HG02943 (cell line): ENCODE data around the gene PHOX2B.
"Not testable (repeated sequence)": the region's sequence is repeated elsewhere in the genome, so short reads cannot be mapped to it uniquely, and the experiment has no call there.

ENCODE experiments used
- ATAC-seq: cut with Tn5 transposase; IDR thresholded peaks from one replicate; pipeline ENCODE4 v1.9.1; 2021; ENCODE audit warnings: mild to moderate bottlenecking, low read depth, moderate library complexity; ENCODE audit not compliant: unreplicated experiment

PHOX2B gene

GRCh38 chr4:41749631-41750039, 1.1 kb upstream of the PHOX2B start:
- ATAC-seq: no peak

- no peak for ATAC-seq
These were observed 403 bp downstream of the PHOX2B start for GRCh38 chr4:41748074-41748570.

- ATAC-seq: no peak
These were observed 1.1 kb downstream of the PHOX2B start for GRCh38 chr4:41747230-41748055.

- no peak for ATAC-seq
These were observed 1.9 kb downstream of the PHOX2B start for GRCh38 chr4:41746440-41747229.

DNA sequence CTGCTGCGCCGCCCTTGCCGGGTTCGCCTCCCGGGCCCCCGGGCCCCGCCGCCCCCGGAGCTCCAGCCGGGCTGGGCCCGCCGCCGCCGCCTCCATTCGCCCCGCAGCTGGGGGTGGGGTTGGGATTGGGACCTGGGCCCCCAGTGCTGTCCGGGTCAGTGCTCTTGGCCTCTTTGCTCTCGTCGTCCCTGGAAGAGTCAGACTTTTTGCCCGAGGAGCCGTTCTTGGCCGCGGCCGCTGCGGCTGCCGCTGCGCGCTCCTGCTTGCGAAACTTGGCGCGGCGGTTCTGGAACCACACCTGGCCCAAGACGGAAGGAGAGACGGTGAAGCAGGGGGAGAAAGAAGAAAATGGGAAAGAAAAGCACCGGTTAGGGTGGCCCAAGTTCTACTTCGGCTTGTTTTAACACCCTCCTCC, 2.5 kb downstream of the PHOX2B start:
- no peak for ATAC-seq

DNA sequence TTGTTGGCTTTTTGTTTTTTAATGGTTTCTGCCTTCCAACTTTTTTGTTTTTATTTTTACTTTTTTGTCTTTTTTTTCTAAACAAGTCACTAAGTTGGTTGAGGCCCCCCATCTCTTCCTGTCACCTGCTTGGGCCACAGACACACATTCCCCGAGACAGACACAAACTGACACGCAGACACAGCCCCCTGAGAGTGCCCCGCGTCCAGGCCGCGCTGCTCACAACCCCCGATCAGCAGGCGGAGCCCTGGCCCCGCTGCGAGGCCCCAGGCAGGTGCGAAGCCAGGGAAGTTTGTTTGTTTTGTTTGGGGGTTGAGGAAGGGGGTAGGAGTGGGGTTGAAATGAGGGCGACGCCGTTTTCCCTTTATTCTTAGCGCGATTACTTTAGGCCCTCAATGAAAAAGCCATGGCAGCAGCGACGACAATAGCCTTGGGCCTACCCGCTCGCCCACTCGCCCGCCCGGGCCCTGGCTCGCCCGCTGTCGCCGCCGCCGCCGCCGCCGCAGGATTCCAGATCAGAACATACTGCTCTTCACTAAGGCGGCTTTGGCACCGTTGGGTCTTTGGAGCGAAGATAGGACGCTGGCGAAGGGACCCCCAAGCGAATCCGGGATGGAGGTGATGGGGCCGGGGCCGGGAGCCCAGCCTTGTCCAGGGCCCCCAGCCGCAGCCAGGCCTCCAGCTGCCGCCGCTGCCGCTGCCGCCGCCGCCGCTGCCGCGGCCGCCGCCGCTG, 3.1 kb downstream of the PHOX2B start:
- no peak for ATAC-seq

DNA sequence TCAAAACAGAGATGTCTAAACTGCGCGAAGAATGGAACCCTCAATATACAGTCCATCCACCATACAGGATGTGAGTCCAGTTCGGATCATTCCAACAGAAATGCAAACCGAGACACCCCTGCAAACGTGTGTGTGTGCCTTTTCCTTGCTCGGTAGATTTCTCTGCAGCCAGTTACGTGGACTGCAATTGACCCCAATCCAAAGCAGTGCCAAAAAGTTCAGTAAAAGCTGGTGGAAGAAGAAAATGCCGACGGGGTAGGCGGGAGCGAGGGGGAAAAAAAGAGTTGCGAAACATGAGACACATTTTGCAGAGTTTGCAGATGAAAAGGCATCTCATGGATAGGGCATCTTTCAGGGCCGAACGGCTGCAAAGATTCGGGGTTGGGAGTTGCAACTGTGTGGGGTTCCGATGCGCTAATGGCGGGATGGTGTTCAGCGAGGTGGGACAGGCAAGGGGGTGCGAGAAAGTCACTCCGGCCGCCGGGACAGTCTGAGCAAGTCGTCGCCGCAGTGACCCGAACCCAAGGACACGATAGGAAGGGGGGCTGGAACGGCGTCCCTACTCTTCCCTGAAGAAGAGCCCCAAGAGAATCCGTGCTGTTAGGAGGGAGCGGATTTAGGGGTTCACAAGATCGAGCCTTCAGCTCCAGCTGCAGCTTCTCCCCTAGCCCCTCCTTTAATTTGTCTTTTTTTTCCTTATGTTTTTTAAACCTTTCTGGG, 3.8 kb downstream of the PHOX2B start:
- ATAC-seq: no peak

- no peak for ATAC-seq
These were observed 7.2 kb downstream of the PHOX2B start for GRCh38 chr4:41741354-41741753.

- not testable (repeated sequence) for ATAC-seq
These were observed 11.0 kb downstream of the PHOX2B start for GRCh38 chr4:41737491-41737890.

- no peak for ATAC-seq
These were observed 14.2 kb downstream of the PHOX2B start for GRCh38 chr4:41734371-41734770.

DNA sequence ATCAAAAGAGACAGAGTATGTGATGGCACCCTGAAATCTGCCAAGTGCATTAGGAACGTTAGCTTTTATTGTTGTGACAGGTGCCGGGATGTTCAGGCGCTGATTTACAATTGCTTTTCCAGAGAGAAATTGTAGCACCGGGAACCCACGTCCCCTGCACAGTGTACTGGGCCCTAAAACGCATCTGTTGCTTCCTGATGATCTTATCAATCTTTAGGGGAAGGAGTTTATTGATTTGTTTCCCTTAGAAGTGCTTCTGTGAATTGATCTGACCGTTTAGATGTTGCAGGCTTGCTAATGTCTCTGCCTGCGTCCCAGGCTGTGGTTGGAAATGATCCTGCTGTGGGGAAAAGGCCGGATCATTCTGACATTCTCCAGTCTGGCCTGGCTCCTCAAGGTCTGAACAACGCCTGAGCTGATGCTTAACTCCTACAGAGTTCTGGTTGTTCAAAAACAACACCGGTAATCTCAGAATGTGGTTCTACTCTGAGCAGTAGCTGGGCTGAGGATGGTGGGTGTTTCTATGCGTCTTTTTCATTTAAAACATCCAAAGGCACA, 16.9 kb downstream of the PHOX2B start:
- ATAC-seq: no peak

- ATAC-seq: no peak
These were observed 20.0 kb downstream of the PHOX2B start for GRCh38 chr4:41728573-41728913.

- no peak for ATAC-seq
These were observed 20.5 kb downstream of the PHOX2B start for GRCh38 chr4:41727861-41728572.

- no peak for ATAC-seq
These were observed 23.3 kb downstream of the PHOX2B start for GRCh38 chr4:41725254-41725653.

GRCh38 chr4:41723286-41723685, 25.2 kb downstream of the PHOX2B start:
- ATAC-seq: no peak

GRCh38 chr4:41722181-41722580, 26.3 kb downstream of the PHOX2B start:
- ATAC-seq: no peak

GRCh38 chr4:41719417-41719816, 29.1 kb downstream of the PHOX2B start:
- no peak for ATAC-seq

- no peak for ATAC-seq
These were observed 29.6 kb downstream of the PHOX2B start for GRCh38 chr4:41718907-41719306.

GRCh38 chr4:41715155-41715554, 33.4 kb downstream of the PHOX2B start:
- no peak for ATAC-seq
